OCI-LY3 (cell line): ENCODE measurements around the gene PEAK3.

Source experiments
- CTCF ChIP-seq: fragments of 200-600, 300-600 bp; sonication (generic); IDR thresholded peaks from 2 replicates; pipeline ENCODE4 v1.5.1; 2014; ENCODE audit warnings: antibody characterized with exemption, low read length, low read depth
- EZH2phosphoT487 ChIP-seq: fragments of 200-600 bp; shearing (Covaris generic); IDR thresholded peaks from 2 replicates; pipeline ENCODE4 v1.6.1; 2018; ENCODE audit warnings: antibody characterized with exemption, mixed run types, low read depth

- TF ChIP-seq CTCF (no peak), EZH2phosphoT487 (no peak)
Observed at GRCh38 chr19:2306281-2306806, 24.4 kb upstream of the PEAK3 start.
